A549 (cell line): ENCODE results near the gene PRR5.

Experiments used
- CEBPB ChIP-seq, 2 experiments: fragments of >200 bp in 1 of 2; sonication (Bioruptor Twin) in 1 of 2; formaldehyde crosslinking in 1 of 2; IDR thresholded peaks; 2 replicates each; pipeline ENCODE4 v1.6.1; 2012 to 2016
- CHD2 ChIP-seq: fragments of 150-350 bp; IDR thresholded peaks from 2 replicates; pipeline ENCODE4 v1.6.1; 2014; ENCODE audit warnings: low read length; ENCODE audit not compliant: partially characterized antibody
- EP300 ChIP-seq, 2 experiments: fragments of >200 bp; sonication (Bioruptor Twin); formaldehyde crosslinking; IDR thresholded peaks; 2 replicates in 1 of 2; 3 replicates in 1 of 2; pipeline ENCODE4 v1.6.1; 2016 to 2017
- KDM1A ChIP-seq: fragments of 200-600 bp; sonication (generic); IDR thresholded peaks from 2 replicates; pipeline ENCODE4 v1.6.1; 2016; ENCODE audit warnings: low read depth, mild to moderate bottlenecking
- MAFK ChIP-seq: fragments of 450-650 bp; IDR thresholded peaks from 2 replicates; pipeline ENCODE4 v1.6.1; 2014; ENCODE audit not compliant: partially characterized antibody
- PHF8 ChIP-seq: fragments of 200-600 bp; sonication (generic); IDR thresholded peaks from 2 replicates; pipeline ENCODE4 v1.6.1; 2016; ENCODE audit warnings: low read depth, mild to moderate bottlenecking, antibody characterized with exemption, moderate library complexity, borderline replicate concordance
- POLR2A ChIP-seq: IDR thresholded peaks from 2 replicates; pipeline ENCODE4 v1.6.1; 2012; ENCODE audit warnings: mild to moderate bottlenecking, low read length
- POLR2AphosphoS2 ChIP-seq: conservative IDR thresholded peaks from 2 replicates; pipeline ENCODE4 v1.6.1; 2012; ENCODE audit warnings: low read length, improper control_type of control experiment, inconsistent platforms
- REST ChIP-seq: fragments of 200-600 bp; sonication (generic); IDR thresholded peaks from 2 replicates; pipeline ENCODE4 v1.6.1; 2016; ENCODE audit warnings: antibody characterized with exemption, mild to moderate bottlenecking, moderate library complexity
- SMC3 ChIP-seq: fragments of >200 bp; sonication (Bioruptor Twin); formaldehyde crosslinking; IDR thresholded peaks from 3 replicates; pipeline ENCODE4 v1.6.1; 2018; ENCODE audit warnings: inconsistent platforms
- ZNF302 ChIP-seq: fragments of 250-450 bp; sonication (Bioruptor Pico); IDR thresholded peaks from 2 replicates; pipeline ENCODE4 v1.9.0; 2021; ENCODE audit warnings: inconsistent platforms, mild to moderate bottlenecking, moderate library complexity
- ZSCAN20 ChIP-seq: fragments of 250-450 bp; sonication (Bioruptor Pico); IDR thresholded peaks from 2 replicates; pipeline ENCODE4 v1.8.0; 2022; ENCODE audit warnings: mild to moderate bottlenecking, moderate library complexity
- TF ChIP-seq, protein P1 (sequence below): fragments of >200 bp; sonication (Bioruptor Twin); formaldehyde crosslinking; IDR thresholded peaks from 3 replicates; pipeline ENCODE4 v1.5.1; 2016
- TF ChIP-seq, protein P2 (sequence below): fragments of 250-450 bp; sonication (Bioruptor Pico); IDR thresholded peaks from 2 replicates; pipeline ENCODE4 v1.5.0; 2021; ENCODE audit warnings: mild to moderate bottlenecking, moderate library complexity, borderline replicate concordance

DNA sequence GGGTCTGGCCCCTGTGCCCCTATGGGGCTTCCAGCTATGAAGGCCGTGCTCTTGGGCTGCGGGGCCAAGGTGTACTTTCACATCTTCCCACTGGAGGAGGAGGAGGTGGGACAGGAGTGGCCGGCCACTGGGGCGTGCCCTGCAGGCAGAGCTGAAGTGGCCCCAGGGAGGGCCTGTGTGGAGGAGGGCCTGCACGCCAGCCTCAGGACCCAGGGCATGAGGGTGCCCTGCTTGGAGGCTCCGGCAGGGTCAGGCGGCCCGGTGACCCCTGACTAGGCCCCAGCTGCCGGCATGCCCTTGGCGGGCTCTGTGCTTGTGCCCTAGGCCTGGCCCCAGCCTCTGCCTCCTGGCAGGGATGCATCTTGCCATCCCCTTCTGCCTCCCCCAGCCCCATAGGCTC, 5.2 kb downstream of the PRR5 start:
- TF ChIP-seq, protein P1, sequence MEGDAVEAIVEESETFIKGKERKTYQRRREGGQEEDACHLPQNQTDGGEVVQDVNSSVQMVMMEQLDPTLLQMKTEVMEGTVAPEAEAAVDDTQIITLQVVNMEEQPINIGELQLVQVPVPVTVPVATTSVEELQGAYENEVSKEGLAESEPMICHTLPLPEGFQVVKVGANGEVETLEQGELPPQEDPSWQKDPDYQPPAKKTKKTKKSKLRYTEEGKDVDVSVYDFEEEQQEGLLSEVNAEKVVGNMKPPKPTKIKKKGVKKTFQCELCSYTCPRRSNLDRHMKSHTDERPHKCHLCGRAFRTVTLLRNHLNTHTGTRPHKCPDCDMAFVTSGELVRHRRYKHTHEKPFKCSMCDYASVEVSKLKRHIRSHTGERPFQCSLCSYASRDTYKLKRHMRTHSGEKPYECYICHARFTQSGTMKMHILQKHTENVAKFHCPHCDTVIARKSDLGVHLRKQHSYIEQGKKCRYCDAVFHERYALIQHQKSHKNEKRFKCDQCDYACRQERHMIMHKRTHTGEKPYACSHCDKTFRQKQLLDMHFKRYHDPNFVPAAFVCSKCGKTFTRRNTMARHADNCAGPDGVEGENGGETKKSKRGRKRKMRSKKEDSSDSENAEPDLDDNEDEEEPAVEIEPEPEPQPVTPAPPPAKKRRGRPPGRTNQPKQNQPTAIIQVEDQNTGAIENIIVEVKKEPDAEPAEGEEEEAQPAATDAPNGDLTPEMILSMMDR: no peak
- TF ChIP-seq SMC3: no peak
- no peak for TF ChIP-seq REST
- TF ChIP-seq CHD2: no peak
- TF ChIP-seq ZNF302: no peak
- TF ChIP-seq EP300 (IDR thresholded peaks at IDR 0.05): no peak
- TF ChIP-seq PHF8: no peak
- TF ChIP-seq ZSCAN20 (CRISPR knock-in tag): no peak
- TF ChIP-seq CEBPB (IDR thresholded peaks at IDR 0.05): no peak
- no peak for TF ChIP-seq KDM1A
- no peak for TF ChIP-seq POLR2A
- no peak for TF ChIP-seq POLR2AphosphoS2
- TF ChIP-seq, protein P2, sequence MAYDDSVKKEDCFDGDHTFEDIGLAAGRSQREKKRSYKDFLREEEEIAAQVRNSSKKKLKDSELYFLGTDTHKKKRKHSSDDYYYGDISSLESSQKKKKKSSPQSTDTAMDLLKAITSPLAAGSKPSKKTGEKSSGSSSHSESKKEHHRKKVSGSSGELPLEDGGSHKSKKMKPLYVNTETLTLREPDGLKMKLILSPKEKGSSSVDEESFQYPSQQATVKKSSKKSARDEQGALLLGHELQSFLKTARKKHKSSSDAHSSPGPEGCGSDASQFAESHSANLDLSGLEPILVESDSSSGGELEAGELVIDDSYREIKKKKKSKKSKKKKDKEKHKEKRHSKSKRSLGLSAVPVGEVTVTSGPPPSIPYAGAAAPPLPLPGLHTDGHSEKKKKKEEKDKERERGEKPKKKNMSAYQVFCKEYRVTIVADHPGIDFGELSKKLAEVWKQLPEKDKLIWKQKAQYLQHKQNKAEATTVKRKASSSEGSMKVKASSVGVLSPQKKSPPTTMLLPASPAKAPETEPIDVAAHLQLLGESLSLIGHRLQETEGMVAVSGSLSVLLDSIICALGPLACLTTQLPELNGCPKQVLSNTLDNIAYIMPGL: no peak
- TF ChIP-seq MAFK: no peak
